ENCODE data around the gene AWAT2. TPM values are rescaled to one million over a fixed set of nuclear protein-coding genes. Genes with fewer than 3 reads are reported as not detected.

The AWAT2 gene
- total and polyA plus RNA-seq, 9 of the 15 experiments (the other 6 are each of a cell fraction or from before 2014, with no cell fraction given), result not detected

GRCh38 chrX:70042399-70043371 lies 7.1 kb downstream of the AWAT2 start:
- Histone ChIP-seq H4K20me1 (replicated peaks; ENCODE audit: control insufficient read depth, insufficient read depth, low read length) (no peaks in the 10 kb centered on the region; the same call in 1 of the 2 replicates), H3K4me1 (replicated peaks in 1 of 2; ENCODE audit: control insufficient read depth in 2 of 2, insufficient read depth in 2 of 2, low read length in 2 of 2) (no peaks in the 10 kb centered on the region; a peak in 1 of 5 replicates), H3K4me3 (no peak overlapping the region), H3K27ac (ENCODE audit: extremely low read depth, low read depth, low read length) (no peak overlapping the region), H2AFZ (ENCODE audit: low read depth, low read length) (peak overlapping the region; percentile 55; the same call in 1 of the 2 replicates), H3K9me3 (replicated peaks; ENCODE audit: control insufficient read depth, insufficient read depth, low read depth, low read length) (no peaks in the 10 kb centered on the region), H3K79me2 (ENCODE audit: control insufficient read depth, insufficient read depth, low read length) (no peaks in the 10 kb centered on the region), H3K36me3 (ENCODE audit: control insufficient read depth, insufficient read depth, low read length) (no peaks in the 10 kb centered on the region), H3K4me2 (ENCODE audit: insufficient read depth, low read length) (no peak overlapping the region), H3K9ac (ENCODE audit: insufficient read depth in 1 of 2, low read depth in 2 of 2, low read length in 2 of 2) (no peak overlapping the region), H3K9me1 (ENCODE audit: control insufficient read depth, insufficient read depth, low read length) (no peaks in the 10 kb centered on the region), H3K27me3 (ENCODE audit: control insufficient read depth in 2 of 2, insufficient read depth in 2 of 2, low read length in 2 of 2) (peaks cover 0 to 8% of the 10 kb centered on the region in 2 experiments; a peak in 1 of 5 replicates)
- TF ChIP-seq ZNF316 (IDR thresholded peaks at IDR 0.05) (peak; percentile 89), MAFF (IDR thresholded peaks at IDR 0.05; ENCODE audit: low read length) (peak; percentile 70), CBFA2T3 (IDR thresholded peaks at IDR 0.05) (no peak), IRF2 (CRISPR knock-in tag; IDR thresholded peaks at IDR 0.05) (no peak), YY1 (IDR thresholded peaks at IDR 0.05; ENCODE audit: borderline replicate concordance in 1 of 3, control insufficient read depth in 1 of 3, extremely low read depth in 1 of 3, insufficient read depth in 3 of 3, insufficient read length in 1 of 3, insufficient replicate concordance in 2 of 3, low read depth in 1 of 3, low read length in 2 of 3) (peak in 1 of 3 experiments; percentile 30), NFE2 (IDR thresholded peaks at IDR 0.05; ENCODE audit: low read depth) (peak; percentile 90), MAFK (IDR thresholded peaks at IDR 0.05; ENCODE audit: low read length) (peak; percentile 67), MAFG (tag; conservative IDR thresholded peaks at IDR 0.05) (peak; percentile 83), C11orf30 (IDR thresholded peaks at IDR 0.05; ENCODE audit: low read depth) (peak; percentile 82), CTCF (IDR thresholded peaks at IDR 0.05 in 2 of 3, conservative IDR thresholded peaks at IDR 0.05 in 1 of 3; ENCODE audit: insufficient read depth in 2 of 3, low read depth in 1 of 3, low read length in 3 of 3) (0 out of 6 replicates have a peak, but pooled peaks have one; percentile 12 to 13 (median 12))
- 30% methylated on average over 11 of the region's 11 CpGs for WGBS (ENCODE audit: insufficient coverage, low coverage, missing lambda C conversion rate)
- ChIA-PET POLR2A (no interaction called here), CTCF (ENCODE audit: low intra/inter-chr PET ratio) (no interaction called here)
- peak; percentile 93 for ATAC-seq
- DNase-seq (ENCODE audit: extremely low read depth in 1 of 4, low spot score in 3 of 4), result peak; percentile 24 to 40 (median 29)
- intact Hi-C loops (cut with micrococcal nuclease) (no loop called here), in situ Hi-C loops (cut with MboI) (loop anchor here (25.0 kb wide), 1 partner anchor 505 kb away; no protein-coding TSS in a partner anchor)
- BruUV-seq (replicated peaks), result no TSS peak
- FAIRE-seq, result no peak
